ENCODE results near the gene PTGIR.

GRCh38 chr19:46603195-46603637 lies 21.7 kb downstream of the PTGIR start:
- TF ChIP-seq NFRKB (IDR thresholded peaks at IDR 0.05), result no peak
- no peak for TF ChIP-seq BHLHE40 (IDR thresholded peaks at IDR 0.05; ENCODE audit: borderline replicate concordance)
- TF ChIP-seq ELF4 (IDR thresholded peaks at IDR 0.05), result no peak
- no peak for TF ChIP-seq L3MBTL2 (conservative IDR thresholded peaks at IDR 0.05)

Measured in HEK293T (cell line).